OCI-LY7 (cell line): Measurements from ENCODE around the gene IFITM10. TPM values are rescaled to one million over a fixed set of nuclear protein-coding genes. Genes with fewer than 3 reads are reported as not detected.

Source experiments
- BruUV-seq: library from RNA; stranded (reverse); fragments of 400-500 nt; replicated peaks from 2 replicates; lab custom pipeline; 2021; lab: Mats Ljungman, UMichigan
- CTCF ChIA-PET: fragments of 300-600 bp; sonication (Branson Sonifier 250); formaldehyde crosslinking; loops from one replicate; lab custom pipeline; 2022; ENCODE audit warnings: antibody characterized with exemption; ENCODE audit not compliant: unreplicated experiment; lab: Charles Lee
- POLR2A ChIA-PET: fragments of 300-600 bp; sonication (Branson Sonifier 250); formaldehyde crosslinking; loops from one replicate; lab custom pipeline; 2022; ENCODE audit warnings: antibody characterized with exemption; lab: Charles Lee
- DNase-seq: peaks from one replicate; pipeline ENCODE4 v3.0.0-alpha.2; 2015; ENCODE audit warnings: low spot score
- H2AFZ ChIP-seq: fragments of 200-600 bp; sonication (generic), shearing (Covaris generic); 2 replicates; pipeline ENCODE4 v1.6.1; 2014; ENCODE audit warnings: mild to moderate bottlenecking, antibody characterized with exemption, low read length, moderate library complexity
- H3K27ac ChIP-seq: fragments of 200-600 bp; sonication (generic); 2 replicates; pipeline ENCODE4 v1.5.1; 2014; ENCODE audit warnings: mixed run types, low read depth, mild to moderate bottlenecking, moderate library complexity, low read length, inconsistent platforms; ENCODE audit not compliant: poor library complexity, severe bottlenecking
- H3K36me3 ChIP-seq: fragments of 200-600 bp; sonication (generic); 2 replicates; pipeline ENCODE4 v1.6.1; 2014; ENCODE audit warnings: mild to moderate bottlenecking, antibody characterized with exemption, low read length, moderate library complexity, mixed read lengths; ENCODE audit not compliant: insufficient read depth
- H3K4me1 ChIP-seq: fragments of 200-600 bp; sonication (generic); 2 replicates; pipeline ENCODE4 v1.5.1; 2014; ENCODE audit warnings: mild to moderate bottlenecking, low read length; ENCODE audit not compliant: insufficient read depth, poor library complexity, severe bottlenecking
- H3K4me2 ChIP-seq: fragments of 200-600 bp; sonication (generic); 2 replicates; pipeline ENCODE4 v1.6.1; 2014; ENCODE audit warnings: mild to moderate bottlenecking, low read length
- H3K4me3 ChIP-seq: fragments of 200-600 bp; sonication (generic); 2 replicates; pipeline ENCODE4 v1.5.1; 2014; ENCODE audit warnings: mild to moderate bottlenecking, low read depth, low read length; ENCODE audit not compliant: poor library complexity, severe bottlenecking
- H3K79me2 ChIP-seq: fragments of 200-600 bp; sonication (generic); 2 replicates; pipeline ENCODE4 v1.6.1; 2016; ENCODE audit warnings: low read depth, mild to moderate bottlenecking, low read length, moderate library complexity, mixed read lengths; ENCODE audit not compliant: insufficient read depth
- H3K9me2 ChIP-seq: fragments of 200-600 bp; sonication (generic); 2 replicates; pipeline ENCODE4 v1.6.1; 2016; ENCODE audit warnings: mild to moderate bottlenecking, low read length, mixed read lengths; ENCODE audit not compliant: insufficient read depth
- H3K9me3 ChIP-seq: fragments of 200-600 bp; sonication (generic); 2 replicates; pipeline ENCODE4 v1.6.1; 2014; ENCODE audit warnings: mild to moderate bottlenecking, mixed run types, low read length, mixed read lengths
- H4K20me1 ChIP-seq: fragments of 200-600 bp; sonication (generic); 2 replicates; pipeline ENCODE4 v1.6.1; 2014; ENCODE audit warnings: mild to moderate bottlenecking, antibody characterized with exemption, low read length, moderate library complexity, mixed read lengths; ENCODE audit not compliant: insufficient read depth
- CTCF ChIP-seq: fragments of 200-600 bp; sonication (generic); conservative IDR thresholded peaks from 2 replicates; pipeline ENCODE4 v1.5.1; 2014; ENCODE audit warnings: mild to moderate bottlenecking, antibody characterized with exemption, low read length, moderate library complexity, mixed read lengths
- EZH2phosphoT487 ChIP-seq: fragments of 200-600 bp; sonication (generic); IDR thresholded peaks from 2 replicates; pipeline ENCODE4 v1.6.1; 2018; ENCODE audit warnings: low read depth, borderline replicate concordance, mild to moderate bottlenecking, mixed run types, antibody characterized with exemption, low read length, moderate library complexity, mixed read lengths
- intact Hi-C: fragments of 100-400 bp; cut with micrococcal nuclease; formaldehyde crosslinking; loops from one replicate; pipeline ENCODE4 v1.10.0; 2022; ENCODE audit not compliant: unreplicated experiment
- total RNA-seq, 2 experiments: library from RNA; depleted of rRNA in 1 of 2; stranded (reverse); fragments of >200 nt in 1 of 2; shearing (Covaris generic) in 1 of 2; gene quantifications; 2 replicates each; pipeline ENCODE4 v1.2.3, GENCODE V29; 2014 to 2022

The IFITM10 gene
- total RNA-seq, 2 experiments from 2014 or later: 0.30 to 0.38 TPM

GRCh38 chr11:1708716-1709115 is 41.7 kb downstream of the IFITM10 start:
- no peaks in the 10 kb centered on the region for H3K9me2 ChIP-seq
- intact Hi-C loops: loop anchor here (5.0 kb wide), 1 partner anchor 464 kb away; the partner anchor contains the start of gene TH

GRCh38 chr11:1707751-1708150 is 42.6 kb downstream of the IFITM10 start:
- intact Hi-C loops: loop anchor here (5.0 kb wide), 1 partner anchor 465 kb away; the partner anchor contains the start of gene TH
- POLR2A ChIA-PET: interaction anchor here (0.6 kb wide), 1 partner anchor 101 kb away, joined by 3 read pairs; no protein-coding TSS in a partner anchor
- Histone ChIP-seq H4K20me1 (no peaks in the 10 kb centered on the region), H3K4me3 (no peak overlapping the region), H3K27ac (no peak overlapping the region), H3K9me3 (no peaks in the 10 kb centered on the region), H3K9me2 (no peaks in the 10 kb centered on the region), H2AFZ (no peak overlapping the region), H3K36me3 (no peaks in the 10 kb centered on the region), H3K4me1 (no peaks in the 10 kb centered on the region), H3K79me2 (no peaks in the 10 kb centered on the region), H3K4me2 (no peak overlapping the region)
- BruUV-seq: no TSS peak
- CTCF ChIA-PET: no interaction called here
- TF ChIP-seq CTCF: no peak
- no peak for TF ChIP-seq EZH2phosphoT487
- DNase-seq: no peak

More at GRCh38 chr11:1708716-1709115, 41.7 kb downstream of the IFITM10 start:
- Histone ChIP-seq H3K79me2 (no peaks in the 10 kb centered on the region), H3K4me2 (no peak overlapping the region), H2AFZ (no peak overlapping the region), H3K4me3 (no peak overlapping the region), H3K36me3 (no peaks in the 10 kb centered on the region), H4K20me1 (no peaks in the 10 kb centered on the region), H3K4me1 (no peaks in the 10 kb centered on the region), H3K9me3 (no peaks in the 10 kb centered on the region), H3K27ac (no peak overlapping the region)
- TF ChIP-seq CTCF (no peak), EZH2phosphoT487 (no peak)
- ChIA-PET POLR2A (no interaction called here), CTCF (no interaction called here)
- no peak for DNase-seq
- BruUV-seq: no TSS peak

- H3K9me3 ChIP-seq: no peaks in the 10 kb centered on the region
- no peak for DNase-seq
- BruUV-seq: no TSS peak
- H3K9me2 ChIP-seq: no peaks in the 10 kb centered on the region
- H3K4me1 ChIP-seq: no peaks in the 10 kb centered on the region
- ChIA-PET POLR2A (no interaction called here), CTCF (no interaction called here)
- H4K20me1 ChIP-seq: no peaks in the 10 kb centered on the region
- intact Hi-C loops: loop anchor here (5.0 kb wide), 1 partner anchor 465 kb away; the partner anchor contains the start of gene TH
- no peak overlapping the region for H3K4me2 ChIP-seq
- TF ChIP-seq CTCF (peak; percentile 39; the same call in 1 of the 2 replicates), EZH2phosphoT487 (no peak)
- H3K4me3 ChIP-seq: no peak overlapping the region
- no peak overlapping the region for H2AFZ ChIP-seq
- H3K36me3 ChIP-seq: no peaks in the 10 kb centered on the region
- H3K79me2 ChIP-seq: no peaks in the 10 kb centered on the region
- no peak overlapping the region for H3K27ac ChIP-seq
These were observed 43.6 kb downstream of the IFITM10 start for GRCh38 chr11:1706634-1707400.
